Mesothelial cell of epicardium (in vitro differentiated cells): Measurements from ENCODE around the gene ACAA1. TPM values are rescaled to one million over a fixed set of nuclear protein-coding genes. Genes with fewer than 3 reads are reported as not detected.

ENCODE experiments used
- DNase-seq, 2 experiments: peaks; one replicate each; pipeline ENCODE4 v3.0.0; 2021; ENCODE audit warnings: low spot score in 2 of 2; ENCODE audit not compliant: unreplicated experiment in 2 of 2
- H3K27ac Mint-ChIP-seq: 2 replicates; pipeline ENCODE4 v1.8.0; 2021; ENCODE audit warnings: mixed read lengths
- H3K27me3 Mint-ChIP-seq: 2 replicates; pipeline ENCODE4 v1.8.0; 2021; ENCODE audit warnings: low read depth, mixed read lengths
- H3K36me3 Mint-ChIP-seq: 2 replicates; pipeline ENCODE4 v1.8.0; 2021; ENCODE audit warnings: mixed read lengths
- H3K4me1 Mint-ChIP-seq: 2 replicates; pipeline ENCODE4 v1.8.0; 2021; ENCODE audit warnings: mixed read lengths
- H3K4me3 Mint-ChIP-seq: 2 replicates; pipeline ENCODE4 v1.8.0; 2021; ENCODE audit warnings: mild to moderate bottlenecking, moderate library complexity, mixed read lengths
- H3K9me3 Mint-ChIP-seq: 2 replicates; pipeline ENCODE4 v1.8.0; 2021; ENCODE audit warnings: mixed read lengths
- CTCF ChIP-seq: fragments of 200-600 bp; sonication (generic); IDR thresholded peaks from one replicate; pipeline ENCODE4 v1.5.0; 2021; ENCODE audit warnings: antibody characterized with exemption; ENCODE audit not compliant: unreplicated experiment
- total RNA-seq: library from RNA; stranded (reverse); gene quantifications from 3 replicates; pipeline ENCODE4 v1.2.1, GENCODE V29; 2021

ACAA1 gene
- total RNA-seq, 1 donor from 2014 or later: 57.7 TPM

GRCh38 chr3:38117748-38118420, 19.0 kb downstream of the ACAA1 start:
- Mint-ChIP-seq H3K27ac (no peak overlapping the region), H3K9me3 (no peaks in the 10 kb centered on the region), H3K4me1 (no peaks in the 10 kb centered on the region), H3K4me3 (no peak overlapping the region), H3K27me3 (peaks cover 12% of the 10 kb centered on the region), H3K36me3 (peaks cover 9% of the 10 kb centered on the region)
- DNase-seq: peak in 1 of 2 experiments; percentile 64
- peak; percentile 59 for TF ChIP-seq CTCF

GRCh38 chr3:38117163-38117716, 19.7 kb downstream of the ACAA1 start:
- TF ChIP-seq CTCF: no peak

DNA sequence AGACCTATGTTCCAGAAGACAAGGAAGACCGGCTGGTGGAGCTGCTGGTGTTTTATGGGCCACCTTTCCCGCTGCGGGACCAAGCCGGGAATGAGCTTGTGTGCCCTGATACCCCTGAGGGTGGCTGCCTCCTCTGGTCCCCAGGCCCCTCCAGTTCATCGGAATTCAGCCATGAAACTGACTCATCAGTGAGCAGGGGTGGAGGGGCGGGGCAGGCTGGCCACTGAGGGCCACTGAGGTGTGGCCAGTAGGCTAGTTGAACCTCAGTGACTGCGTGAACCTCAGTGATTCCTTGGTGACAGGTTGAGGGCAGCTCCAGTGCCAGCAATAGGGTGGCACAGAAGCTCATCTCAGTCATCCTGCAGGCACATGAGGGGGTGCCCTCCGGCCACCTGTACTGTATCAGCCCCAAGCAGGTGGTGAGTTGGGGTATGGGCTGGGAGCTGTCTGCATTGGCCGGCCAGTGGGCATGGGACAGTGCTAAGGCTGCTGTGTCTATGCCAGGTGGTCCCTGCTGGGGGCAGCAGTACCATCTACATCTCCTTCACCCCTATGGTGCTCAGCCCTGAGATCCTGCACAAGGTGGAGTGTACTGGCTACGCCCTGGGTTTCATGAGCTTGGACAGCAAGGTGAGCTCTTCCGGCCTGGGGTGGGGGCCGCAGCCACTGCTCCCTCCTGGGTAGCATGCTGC, 20.3 kb downstream of the ACAA1 start:
- H3K27ac Mint-ChIP-seq: no peak overlapping the region
- no peak for DNase-seq
- TF ChIP-seq CTCF: no peak
- H3K4me3 Mint-ChIP-seq: no peak overlapping the region
- H3K9me3 Mint-ChIP-seq: no peaks in the 10 kb centered on the region
- H3K27me3 Mint-ChIP-seq: peaks cover 12% of the 10 kb centered on the region
- no peaks in the 10 kb centered on the region for H3K4me1 Mint-ChIP-seq
- H3K36me3 Mint-ChIP-seq: peaks cover 3% of the 10 kb centered on the region

More at GRCh38 chr3:38117163-38117716, 19.7 kb downstream of the ACAA1 start:
- no peaks in the 10 kb centered on the region for H3K4me1 Mint-ChIP-seq
- no peak overlapping the region for H3K4me3 Mint-ChIP-seq
- peaks cover 6% of the 10 kb centered on the region for H3K36me3 Mint-ChIP-seq
- H3K27me3 Mint-ChIP-seq: peaks cover 12% of the 10 kb centered on the region
- no peak for DNase-seq
- no peaks in the 10 kb centered on the region for H3K9me3 Mint-ChIP-seq
- H3K27ac Mint-ChIP-seq: no peak overlapping the region

- H3K36me3 Mint-ChIP-seq: peaks cover 3% of the 10 kb centered on the region
- no peak overlapping the region for H3K27ac Mint-ChIP-seq
- peaks cover 12% of the 10 kb centered on the region for H3K27me3 Mint-ChIP-seq
- TF ChIP-seq CTCF: no peak
- H3K9me3 Mint-ChIP-seq: no peaks in the 10 kb centered on the region
- no peak overlapping the region for H3K4me3 Mint-ChIP-seq
- no peaks in the 10 kb centered on the region for H3K4me1 Mint-ChIP-seq
- DNase-seq: no peak
Measured at GRCh38 chr3:38115645-38116427, 21.1 kb downstream of the ACAA1 start.

DNA sequence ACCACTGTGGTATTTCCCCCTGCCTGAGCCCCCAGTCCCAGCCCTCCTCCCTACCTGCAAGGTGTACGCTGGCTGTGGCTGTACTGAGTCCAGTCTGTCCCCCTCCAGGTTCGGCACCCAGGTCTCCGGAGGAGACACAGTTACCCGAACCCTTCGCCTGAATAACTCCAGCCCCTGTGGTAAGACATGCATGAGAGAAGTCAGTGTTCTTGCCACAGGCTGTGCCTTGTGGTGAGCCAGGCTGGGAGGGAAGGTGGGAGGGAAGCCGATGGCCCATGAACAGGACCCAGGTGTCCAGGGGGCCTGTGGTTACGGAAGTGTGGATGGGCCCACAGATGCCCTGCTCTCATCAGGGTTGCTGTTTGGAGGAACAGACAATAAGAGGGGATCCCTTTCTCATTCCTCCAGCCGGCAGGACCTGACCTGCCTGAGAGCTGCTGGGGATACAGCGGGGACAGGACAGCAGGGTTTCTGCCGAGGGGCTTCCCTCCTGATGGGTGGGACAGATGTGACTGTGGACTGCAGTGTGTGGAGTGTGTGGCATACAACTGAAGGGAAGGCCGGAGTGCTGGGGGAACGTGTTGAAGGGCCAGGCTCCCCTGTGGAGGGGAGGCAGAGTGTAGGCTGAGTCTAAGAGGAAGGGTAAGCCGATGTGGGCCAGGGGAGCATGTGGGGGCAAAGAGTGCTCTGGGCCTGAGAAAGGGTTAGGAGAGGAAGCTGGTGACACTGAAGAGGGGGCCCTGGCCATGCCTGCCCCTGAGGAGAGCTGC, 21.9 kb downstream of the ACAA1 start:
- DNase-seq: no peak
- no peaks in the 10 kb centered on the region for H3K9me3 Mint-ChIP-seq
- no peaks in the 10 kb centered on the region for H3K36me3 Mint-ChIP-seq
- no peak overlapping the region for H3K4me3 Mint-ChIP-seq
- peaks cover 12% of the 10 kb centered on the region for H3K27me3 Mint-ChIP-seq
- no peak for TF ChIP-seq CTCF
- no peak overlapping the region for H3K27ac Mint-ChIP-seq
- H3K4me1 Mint-ChIP-seq: no peaks in the 10 kb centered on the region
